GM13976 (cell line): Measurements from ENCODE around the gene PCDH19.

Experiments used
- DNase-seq: peaks from one replicate; pipeline ENCODE4 v3.0.0; 2012; ENCODE audit warnings: low spot score
- in situ Hi-C: fragments of 300-500 bp; cut with MboI; formaldehyde crosslinking; loops from one replicate; pipeline ENCODE4 v1.12.0; 2022; ENCODE audit warnings: low sequenced_read_pairs, mixed read lengths, inconsistent platforms; ENCODE audit not compliant: unreplicated experiment
- TF ChIP-seq, protein P1 (sequence below): IDR thresholded peaks from 2 replicates; pipeline ENCODE4 v1.5.1; 2012; ENCODE audit warnings: borderline replicate concordance, mild to moderate bottlenecking; ENCODE audit not compliant: insufficient read depth; ENCODE audit errors: extremely low read depth, missing control alignments, control extremely low read depth

PCDH19 gene

GRCh38 chrX:100289066-100289558, 121.0 kb downstream of the PCDH19 start:
- TF ChIP-seq, protein P1, sequence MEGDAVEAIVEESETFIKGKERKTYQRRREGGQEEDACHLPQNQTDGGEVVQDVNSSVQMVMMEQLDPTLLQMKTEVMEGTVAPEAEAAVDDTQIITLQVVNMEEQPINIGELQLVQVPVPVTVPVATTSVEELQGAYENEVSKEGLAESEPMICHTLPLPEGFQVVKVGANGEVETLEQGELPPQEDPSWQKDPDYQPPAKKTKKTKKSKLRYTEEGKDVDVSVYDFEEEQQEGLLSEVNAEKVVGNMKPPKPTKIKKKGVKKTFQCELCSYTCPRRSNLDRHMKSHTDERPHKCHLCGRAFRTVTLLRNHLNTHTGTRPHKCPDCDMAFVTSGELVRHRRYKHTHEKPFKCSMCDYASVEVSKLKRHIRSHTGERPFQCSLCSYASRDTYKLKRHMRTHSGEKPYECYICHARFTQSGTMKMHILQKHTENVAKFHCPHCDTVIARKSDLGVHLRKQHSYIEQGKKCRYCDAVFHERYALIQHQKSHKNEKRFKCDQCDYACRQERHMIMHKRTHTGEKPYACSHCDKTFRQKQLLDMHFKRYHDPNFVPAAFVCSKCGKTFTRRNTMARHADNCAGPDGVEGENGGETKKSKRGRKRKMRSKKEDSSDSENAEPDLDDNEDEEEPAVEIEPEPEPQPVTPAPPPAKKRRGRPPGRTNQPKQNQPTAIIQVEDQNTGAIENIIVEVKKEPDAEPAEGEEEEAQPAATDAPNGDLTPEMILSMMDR = no peak
- in situ Hi-C loops = no loop called here
- no peak for DNase-seq

GRCh38 chrX:100277231-100277630, 132.8 kb downstream of the PCDH19 start:
- in situ Hi-C loops = no loop called here
- TF ChIP-seq, protein P1 = no peak
- DNase-seq = no peak

- DNase-seq = no peak
- TF ChIP-seq, protein P1 = no peak
- in situ Hi-C loops = no loop called here
Measured at GRCh38 chrX:100274916-100275315, 135.2 kb downstream of the PCDH19 start.

GRCh38 chrX:100265179-100265578, 144.9 kb downstream of the PCDH19 start:
- no peak for DNase-seq
- TF ChIP-seq, protein P1 = no peak
- in situ Hi-C loops = no loop called here

DNA sequence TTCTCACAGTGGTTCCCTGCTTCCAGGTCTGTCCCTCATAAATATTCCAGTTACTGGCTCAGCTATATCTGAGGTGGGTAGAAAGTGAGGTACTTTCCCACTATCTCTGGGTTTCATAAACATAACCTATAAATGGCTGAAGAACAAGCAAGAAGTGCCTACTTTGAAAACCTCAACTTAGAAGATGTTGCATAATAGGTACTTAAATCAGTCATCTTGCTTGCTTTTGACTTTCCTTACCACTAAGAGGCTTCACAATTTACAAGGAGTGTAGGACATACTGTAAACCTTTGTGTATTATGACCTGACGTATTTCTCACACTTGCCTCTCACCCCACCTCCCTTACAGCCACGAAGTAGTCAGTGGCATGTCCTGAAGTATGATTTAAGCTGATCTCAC, 145.9 kb downstream of the PCDH19 start:
- TF ChIP-seq, protein P1 = no peak
- in situ Hi-C loops = no loop called here
- DNase-seq = peak; percentile 11

- in situ Hi-C loops = no loop called here
- no peak for DNase-seq
- TF ChIP-seq, protein P1 = no peak
Measured at GRCh38 chrX:100263650-100264049, 146.4 kb downstream of the PCDH19 start.
